Heart left ventricle (tissue), 13 donors: ENCODE data around the gene APOL4.

Source experiments
- POLR2A ChIP-seq, 2 donors: fragments of 450-650 bp; IDR thresholded peaks; one replicate each; pipeline ENCODE4 v1.6.1; 2017; ENCODE audit warnings: antibody characterized with exemption in 2 of 2, mild to moderate bottlenecking in 2 of 2, moderate library complexity in 2 of 2
- TF ChIP-seq, protein P1 (sequence below), 12 donors: fragments of 200-600 bp; sonication (generic) in 4 of 12; IDR thresholded peaks; one replicate each; pipeline versions ENCODE4 v1.5.0 to v1.8.0; 2018 to 2022; ENCODE audit warnings: antibody characterized with exemption in 12 of 12, mild to moderate bottlenecking in 5 of 12
- donor health status: ischemic (EF 13 %, LVEDD 7.1; RV severe dilation, severe dysfunction).
- donor health status: DM: no; HTN: yes; CAD: no.
- donor health status: DM: no; HTN: no; CAD: no.
- donor health status: ischemic (EF 25% LVEDD 6.9; RV normal size, moderate dysfunction).
- donor health status: ischemic (EF 25% LVEDD 5.7; RV mildly dilated, moderate dysfunction).
- donor health status: ischemic (EF 35%, LVEDD 5.7; RV mildly dilated, moderate dysfunction).
- donor health status: nonischemic (EF 11% LVEDD 7.7; RV severe dilation, severe dysfunction).
- donor health status: DM: yes; HTN: yes; CAD: no.
- donor health status: PGD.
- donor health status: ischemic (EF 29% LVEDD 5.4; RV normal size, mild dysfunction).
- donor health status: nonischemic (EF 23%, LVEDD 6.1; RV moderate dilation, normal function).

DNA sequence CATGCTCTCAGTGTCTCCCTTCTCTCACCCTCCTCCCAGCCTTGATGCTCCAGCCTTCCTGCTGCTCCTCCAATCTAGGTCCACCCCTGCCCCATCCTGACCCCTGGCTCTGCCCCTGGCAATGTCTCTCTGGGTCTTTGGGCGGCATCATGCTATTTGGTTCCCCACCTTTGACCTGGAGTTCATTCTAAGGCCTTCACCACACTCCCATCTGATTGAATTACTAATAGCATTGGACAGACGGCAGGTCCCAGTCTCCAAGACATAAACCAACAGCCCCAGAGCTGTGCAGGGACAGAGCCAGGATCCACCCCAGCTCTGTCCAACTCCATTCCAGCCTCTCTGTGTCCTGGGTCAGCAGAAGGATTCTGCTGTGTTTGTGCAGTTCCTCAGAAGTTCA is 7.2 kb downstream of the APOL4 start:
- no peak for TF ChIP-seq POLR2A (IDR thresholded peaks at IDR 0.05)
- TF ChIP-seq, protein P1, sequence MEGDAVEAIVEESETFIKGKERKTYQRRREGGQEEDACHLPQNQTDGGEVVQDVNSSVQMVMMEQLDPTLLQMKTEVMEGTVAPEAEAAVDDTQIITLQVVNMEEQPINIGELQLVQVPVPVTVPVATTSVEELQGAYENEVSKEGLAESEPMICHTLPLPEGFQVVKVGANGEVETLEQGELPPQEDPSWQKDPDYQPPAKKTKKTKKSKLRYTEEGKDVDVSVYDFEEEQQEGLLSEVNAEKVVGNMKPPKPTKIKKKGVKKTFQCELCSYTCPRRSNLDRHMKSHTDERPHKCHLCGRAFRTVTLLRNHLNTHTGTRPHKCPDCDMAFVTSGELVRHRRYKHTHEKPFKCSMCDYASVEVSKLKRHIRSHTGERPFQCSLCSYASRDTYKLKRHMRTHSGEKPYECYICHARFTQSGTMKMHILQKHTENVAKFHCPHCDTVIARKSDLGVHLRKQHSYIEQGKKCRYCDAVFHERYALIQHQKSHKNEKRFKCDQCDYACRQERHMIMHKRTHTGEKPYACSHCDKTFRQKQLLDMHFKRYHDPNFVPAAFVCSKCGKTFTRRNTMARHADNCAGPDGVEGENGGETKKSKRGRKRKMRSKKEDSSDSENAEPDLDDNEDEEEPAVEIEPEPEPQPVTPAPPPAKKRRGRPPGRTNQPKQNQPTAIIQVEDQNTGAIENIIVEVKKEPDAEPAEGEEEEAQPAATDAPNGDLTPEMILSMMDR (IDR thresholded peaks at IDR 0.05): no peak
